Measurements from ENCODE around the gene PITRM1. TPM values are rescaled to one million over a fixed set of nuclear protein-coding genes. Genes with fewer than 3 reads are reported as not detected.

The PITRM1 gene
- total and polyA plus RNA-seq, 7 donors, result 51.0 to 112 (median 78.8) TPM

DNA sequence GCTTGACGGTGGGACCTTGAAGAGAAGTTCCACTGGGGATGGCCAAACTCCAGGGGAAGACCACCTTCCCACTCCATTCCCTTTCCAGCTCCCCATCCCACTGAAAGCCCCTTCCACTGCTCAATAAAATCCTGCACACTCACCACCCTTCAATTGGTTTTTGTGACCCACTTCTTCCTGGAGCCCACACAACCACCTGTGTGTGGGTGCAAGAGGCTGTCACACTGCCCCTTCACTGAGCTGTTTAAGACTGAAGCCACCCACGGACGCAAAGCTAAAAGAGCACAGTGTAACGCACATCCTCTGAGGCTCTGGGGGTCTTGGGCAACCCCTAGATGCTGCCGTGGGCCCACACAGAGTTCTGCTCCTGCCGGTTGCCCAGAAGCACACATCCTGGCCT, 12.8 kb upstream of the PITRM1 start:
- no peak overlapping the region for H3K27ac ChIP-seq
- no peaks in the 10 kb centered on the region for H3K9me3 ChIP-seq
- no peaks in the 10 kb centered on the region for H3K4me1 ChIP-seq
- ATAC-seq, result no peak
- intact Hi-C loops (cut with DNase I), result no loop called here
- 89 to 92% (median 91%) methylated on average over 6 of the region's 6 CpGs for WGBS, 3 donors
- TF ChIP-seq, protein P1, sequence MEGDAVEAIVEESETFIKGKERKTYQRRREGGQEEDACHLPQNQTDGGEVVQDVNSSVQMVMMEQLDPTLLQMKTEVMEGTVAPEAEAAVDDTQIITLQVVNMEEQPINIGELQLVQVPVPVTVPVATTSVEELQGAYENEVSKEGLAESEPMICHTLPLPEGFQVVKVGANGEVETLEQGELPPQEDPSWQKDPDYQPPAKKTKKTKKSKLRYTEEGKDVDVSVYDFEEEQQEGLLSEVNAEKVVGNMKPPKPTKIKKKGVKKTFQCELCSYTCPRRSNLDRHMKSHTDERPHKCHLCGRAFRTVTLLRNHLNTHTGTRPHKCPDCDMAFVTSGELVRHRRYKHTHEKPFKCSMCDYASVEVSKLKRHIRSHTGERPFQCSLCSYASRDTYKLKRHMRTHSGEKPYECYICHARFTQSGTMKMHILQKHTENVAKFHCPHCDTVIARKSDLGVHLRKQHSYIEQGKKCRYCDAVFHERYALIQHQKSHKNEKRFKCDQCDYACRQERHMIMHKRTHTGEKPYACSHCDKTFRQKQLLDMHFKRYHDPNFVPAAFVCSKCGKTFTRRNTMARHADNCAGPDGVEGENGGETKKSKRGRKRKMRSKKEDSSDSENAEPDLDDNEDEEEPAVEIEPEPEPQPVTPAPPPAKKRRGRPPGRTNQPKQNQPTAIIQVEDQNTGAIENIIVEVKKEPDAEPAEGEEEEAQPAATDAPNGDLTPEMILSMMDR (IDR thresholded peaks at IDR 0.05), result no peak
- H3K27me3 ChIP-seq (ENCODE audit: insufficient read depth in 3 of 3, low read length in 2 of 3), result peaks cover 0 to 6% (median 0%) of the 10 kb centered on the region in 3 donors
- H3K4me3 ChIP-seq, result no peak overlapping the region
- H3K36me3 ChIP-seq (ENCODE audit: insufficient read depth in 1 of 2, low read depth in 1 of 2), result no peaks in the 10 kb centered on the region
- DNase-seq, result no peak

DNA sequence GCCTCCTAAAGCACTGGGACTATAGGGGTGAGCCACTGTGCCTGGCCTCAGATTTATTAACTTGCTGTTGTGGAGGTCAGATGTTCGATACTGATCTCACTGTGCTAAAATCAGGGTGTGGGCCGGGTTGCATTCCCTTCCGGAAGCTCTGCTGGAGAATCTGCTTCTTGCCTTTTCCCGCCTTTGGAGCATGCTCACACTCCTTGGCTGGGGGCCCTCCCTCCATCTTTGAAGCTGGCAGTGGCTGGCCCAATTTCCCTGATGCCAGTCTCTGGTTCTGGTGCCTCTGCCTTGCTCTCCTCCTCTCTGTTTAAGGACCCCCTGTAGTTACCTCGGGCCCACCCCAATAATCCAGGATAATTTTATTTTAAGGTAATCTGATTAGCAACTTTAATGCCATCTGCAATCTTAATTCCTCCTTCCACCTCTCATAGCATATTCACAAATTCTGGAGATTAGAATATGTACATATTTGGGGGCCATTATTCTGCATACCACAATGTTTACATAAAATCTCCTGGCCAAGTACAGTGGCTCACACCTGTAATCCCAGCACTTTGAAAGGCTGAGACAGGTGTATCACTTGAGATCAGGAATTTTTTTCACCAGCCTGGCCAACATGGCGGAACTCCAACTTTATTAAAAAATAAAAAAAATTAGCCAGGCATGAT, 7.9 kb upstream of the PITRM1 start:
- TF ChIP-seq, protein P1 (IDR thresholded peaks at IDR 0.05), result no peak
- intact Hi-C loops (cut with DNase I), result no loop called here
- ATAC-seq, result no peak

DNA sequence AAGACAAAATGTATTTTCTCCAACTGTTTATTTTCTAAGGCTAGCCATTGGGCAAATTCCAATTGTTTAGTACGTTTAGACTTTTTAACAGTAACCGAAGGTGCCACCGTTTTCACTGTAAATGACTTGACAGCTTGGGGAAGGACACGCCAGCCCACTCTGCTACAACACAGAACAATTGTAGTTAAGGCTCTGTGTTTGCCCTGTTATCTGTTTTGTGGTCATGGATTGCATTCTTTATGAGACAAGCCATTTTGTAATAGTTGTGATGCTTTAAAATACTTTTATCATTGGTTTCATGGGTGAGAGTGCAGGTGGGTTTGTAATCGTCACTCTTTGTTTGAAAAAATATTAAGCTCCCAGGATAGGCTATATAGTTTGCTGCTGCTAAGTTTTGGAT, 6.6 kb upstream of the PITRM1 start:
- Histone ChIP-seq H3K9me3 (no peaks in the 10 kb centered on the region), H3K4me1 (no peaks in the 10 kb centered on the region), H3K27ac (no peak overlapping the region), H3K4me3 (no peak overlapping the region), H3K36me3 (ENCODE audit: insufficient read depth in 1 of 2, low read depth in 1 of 2) (no peaks in the 10 kb centered on the region), H3K27me3 (ENCODE audit: insufficient read depth in 3 of 3, low read length in 2 of 3) (peaks cover 0 to 6% (median 0%) of the 10 kb centered on the region in 3 donors)
- TF ChIP-seq, protein P1 (IDR thresholded peaks at IDR 0.05), result no peak
- ATAC-seq, result no peak
- WGBS, 3 donors, result 84 to 91% (median 86%) methylated on average over 5 of the region's 5 CpGs
- no peak for DNase-seq
- intact Hi-C loops (cut with DNase I), result no loop called here

More for the DNA sequence above, 7.9 kb upstream of the PITRM1 start:
- H3K4me3 ChIP-seq, result no peak overlapping the region
- peaks cover 0 to 6% (median 0%) of the 10 kb centered on the region in 3 donors for H3K27me3 ChIP-seq (ENCODE audit: insufficient read depth in 3 of 3, low read length in 2 of 3)
- no peaks in the 10 kb centered on the region for H3K36me3 ChIP-seq (ENCODE audit: insufficient read depth in 1 of 2, low read depth in 1 of 2)
- 82 to 90% (median 90%) methylated on average over 6 of the region's 6 CpGs for WGBS, 3 donors
- H3K27ac ChIP-seq, result no peak overlapping the region
- no peak for DNase-seq
- no peaks in the 10 kb centered on the region for H3K4me1 ChIP-seq
- H3K9me3 ChIP-seq, result no peaks in the 10 kb centered on the region

DNA sequence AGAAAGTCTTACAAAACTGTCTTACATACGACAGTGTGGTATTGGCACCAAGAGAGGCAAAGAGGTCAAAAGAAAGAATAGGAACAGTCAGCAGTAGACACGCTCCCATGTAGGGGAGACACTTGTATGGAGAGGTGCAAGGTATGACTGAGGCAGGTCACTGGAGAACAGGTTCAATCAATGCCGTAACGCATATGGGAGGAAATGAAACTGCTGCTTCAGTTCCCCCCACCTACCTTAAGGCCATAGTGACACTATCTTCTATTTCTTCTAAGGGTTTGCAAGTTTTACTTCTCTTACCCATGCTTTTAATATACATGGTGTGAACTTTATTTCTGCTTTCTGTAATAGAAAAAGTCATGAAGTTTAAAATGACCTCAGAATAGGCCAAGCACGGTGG, 5.5 kb upstream of the PITRM1 start:
- H3K36me3 ChIP-seq (ENCODE audit: insufficient read depth in 1 of 2, low read depth in 1 of 2), result no peaks in the 10 kb centered on the region
- TF ChIP-seq, protein P1 (IDR thresholded peaks at IDR 0.05), result no peak
- no peaks in the 10 kb centered on the region for H3K9me3 ChIP-seq
- no peak overlapping the region for H3K4me3 ChIP-seq
- no peaks in the 10 kb centered on the region for H3K4me1 ChIP-seq
- DNase-seq (no peak), ATAC-seq (no peak)
- 90 to 92% (median 92%) methylated on average over 5 of the region's 5 CpGs for WGBS, 3 donors
- intact Hi-C loops (cut with DNase I), result no loop called here
- no peak overlapping the region for H3K27ac ChIP-seq
- peaks cover 0 to 6% (median 0%) of the 10 kb centered on the region in 3 donors for H3K27me3 ChIP-seq (ENCODE audit: insufficient read depth in 3 of 3, low read length in 2 of 3)
